Measurements from ENCODE around the gene ARHGDIA. TPM values are rescaled to one million over a fixed set of nuclear protein-coding genes. Genes with fewer than 3 reads are reported as not detected.

ARHGDIA gene
- total RNA-seq, 2 experiments from 2014 or later: 265 to 715 TPM

DNA sequence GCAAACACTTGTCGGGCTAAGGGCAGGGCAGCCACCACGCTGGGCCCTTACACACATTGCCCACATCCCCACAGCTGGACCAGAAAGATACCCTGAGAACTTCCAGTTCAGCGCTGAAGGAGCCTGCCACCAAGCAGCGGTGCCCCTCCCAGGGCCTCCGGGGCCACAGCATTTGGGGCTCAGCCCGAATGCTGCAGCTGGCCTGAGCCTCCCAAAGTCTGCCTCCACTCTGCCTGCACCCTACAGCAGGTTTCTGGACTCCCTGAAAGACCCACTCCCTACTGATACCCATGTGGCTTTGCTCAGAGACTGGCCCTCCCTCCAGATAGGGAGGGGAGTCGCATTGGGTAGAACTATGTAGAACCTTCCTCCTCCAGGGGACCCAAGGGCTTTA, 39.6 kb downstream of the ARHGDIA start:
- CTCF ChIA-PET (ENCODE audit: unreplicated experiment): no interaction called here
- peaks cover 25% of the 10 kb centered on the region for H3K4me1 ChIP-seq (ENCODE audit: insufficient read depth, low read length, poor library complexity, severe bottlenecking)
- peak overlapping the region; percentile 88 for H3K4me3 ChIP-seq (ENCODE audit: low read depth, low read length, poor library complexity, severe bottlenecking)
- peak overlapping the region; percentile 84 for H3K4me2 ChIP-seq (ENCODE audit: low read length)
- no peaks in the 10 kb centered on the region for H3K9me2 ChIP-seq (ENCODE audit: insufficient read depth, low read length)
- H3K9me3 ChIP-seq (ENCODE audit: low read length): no peaks in the 10 kb centered on the region
- no peak for TF ChIP-seq CTCF (conservative IDR thresholded peaks at IDR 0.05; ENCODE audit: low read length)
- TF ChIP-seq EZH2phosphoT487 (IDR thresholded peaks at IDR 0.05; ENCODE audit: borderline replicate concordance, low read depth, low read length): no peak
- H3K36me3 ChIP-seq (ENCODE audit: insufficient read depth, low read length): no peaks in the 10 kb centered on the region
- 0 out of 2 replicates have a peak overlapping the region, but pooled peaks have one; percentile 2 for H2AFZ ChIP-seq (ENCODE audit: low read length)
- H3K79me2 ChIP-seq (ENCODE audit: insufficient read depth, low read depth, low read length): peaks cover 27% of the 10 kb centered on the region; the same call in 1 of the 2 replicates
- intact Hi-C loops (cut with micrococcal nuclease; ENCODE audit: unreplicated experiment): loop anchor here (5.0 kb wide), 1 partner anchor 61 kb away; the partner anchor contains the start of genes ALYREF and ANAPC11
- POLR2A ChIA-PET: no interaction called here
- peak; percentile 22 for DNase-seq (ENCODE audit: low spot score)
- H3K27ac ChIP-seq (ENCODE audit: low read depth, low read length, poor library complexity, severe bottlenecking): peak overlapping the region; percentile 74
- no peaks in the 10 kb centered on the region for H4K20me1 ChIP-seq (ENCODE audit: insufficient read depth, low read length)
- no TSS peak for BruUV-seq (replicated peaks)

DNA sequence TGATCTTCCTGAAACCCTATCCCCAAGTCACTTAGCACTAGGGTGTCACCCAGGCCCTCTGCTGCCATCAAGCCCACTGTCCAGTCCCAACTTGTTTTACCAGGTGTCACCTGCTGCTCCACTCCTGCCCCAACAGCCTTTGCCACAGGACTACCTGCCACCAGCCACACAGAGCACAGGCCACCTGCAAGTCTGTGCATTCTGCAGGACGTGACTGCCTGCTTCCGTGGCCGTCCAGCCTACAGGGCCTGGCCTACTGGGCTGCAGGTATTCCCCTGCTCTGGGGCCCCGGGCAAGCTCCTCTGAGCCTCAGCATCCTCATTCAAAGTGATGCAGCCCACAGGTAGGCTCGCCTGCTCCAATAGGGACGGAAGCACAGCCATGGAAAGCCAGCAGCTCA, 41.3 kb downstream of the ARHGDIA start:
- Histone ChIP-seq H4K20me1 (ENCODE audit: insufficient read depth, low read length) (no peaks in the 10 kb centered on the region), H2AFZ (ENCODE audit: low read length) (no peak overlapping the region), H3K36me3 (ENCODE audit: insufficient read depth, low read length) (no peaks in the 10 kb centered on the region), H3K4me2 (ENCODE audit: low read length) (no peak overlapping the region), H3K4me1 (ENCODE audit: insufficient read depth, low read length, poor library complexity, severe bottlenecking) (peaks cover 25% of the 10 kb centered on the region), H3K79me2 (ENCODE audit: insufficient read depth, low read depth, low read length) (peaks cover 27% of the 10 kb centered on the region; the same call in 1 of the 2 replicates), H3K4me3 (ENCODE audit: low read depth, low read length, poor library complexity, severe bottlenecking) (no peak overlapping the region), H3K27ac (ENCODE audit: low read depth, low read length, poor library complexity, severe bottlenecking) (no peak overlapping the region), H3K9me3 (ENCODE audit: low read length) (no peaks in the 10 kb centered on the region), H3K9me2 (ENCODE audit: insufficient read depth, low read length) (no peaks in the 10 kb centered on the region)
- intact Hi-C loops (cut with micrococcal nuclease; ENCODE audit: unreplicated experiment): loop anchor here (5.0 kb wide), 1 partner anchor 62 kb away; the partner anchor contains the start of genes ALYREF and ANAPC11
- DNase-seq (ENCODE audit: low spot score): no peak
- ChIA-PET POLR2A (no interaction called here), CTCF (ENCODE audit: unreplicated experiment) (interaction anchor here (0.6 kb wide), 1 partner anchor 14 kb away, joined by 3 read pairs; no protein-coding TSS in a partner anchor)
- TF ChIP-seq CTCF (conservative IDR thresholded peaks at IDR 0.05; ENCODE audit: low read length): no peak
- TF ChIP-seq EZH2phosphoT487 (IDR thresholded peaks at IDR 0.05; ENCODE audit: borderline replicate concordance, low read depth, low read length): no peak
- BruUV-seq (replicated peaks): no TSS peak

- intact Hi-C loops (cut with micrococcal nuclease; ENCODE audit: unreplicated experiment): no loop called here
- peaks cover 24% of the 10 kb centered on the region; the same call in 1 of the 2 replicates for H3K79me2 ChIP-seq (ENCODE audit: insufficient read depth, low read depth, low read length)
- no peaks in the 10 kb centered on the region for H3K9me3 ChIP-seq (ENCODE audit: low read length)
- BruUV-seq (replicated peaks): no TSS peak
- H3K4me3 ChIP-seq (ENCODE audit: low read depth, low read length, poor library complexity, severe bottlenecking): no peak overlapping the region
- no peak overlapping the region for H3K27ac ChIP-seq (ENCODE audit: low read depth, low read length, poor library complexity, severe bottlenecking)
- DNase-seq (ENCODE audit: low spot score): no peak
- POLR2A ChIA-PET: no interaction called here
- H3K4me1 ChIP-seq (ENCODE audit: insufficient read depth, low read length, poor library complexity, severe bottlenecking): peaks cover 16% of the 10 kb centered on the region
- no peak overlapping the region for H2AFZ ChIP-seq (ENCODE audit: low read length)
- TF ChIP-seq EZH2phosphoT487 (IDR thresholded peaks at IDR 0.05; ENCODE audit: borderline replicate concordance, low read depth, low read length) (no peak), CTCF (conservative IDR thresholded peaks at IDR 0.05; ENCODE audit: low read length) (no peak)
- H3K9me2 ChIP-seq (ENCODE audit: insufficient read depth, low read length): no peaks in the 10 kb centered on the region
- H3K36me3 ChIP-seq (ENCODE audit: insufficient read depth, low read length): no peaks in the 10 kb centered on the region; the same call in 1 of the 2 replicates
- H4K20me1 ChIP-seq (ENCODE audit: insufficient read depth, low read length): no peaks in the 10 kb centered on the region
- CTCF ChIA-PET (ENCODE audit: unreplicated experiment): no interaction called here
- H3K4me2 ChIP-seq (ENCODE audit: low read length): no peak overlapping the region
Observed at GRCh38 chr17:81828656-81829055, 42.5 kb downstream of the ARHGDIA start.
